H1 (cell line): Measurements from ENCODE around the gene PLIN4. TPM values are rescaled to one million over a fixed set of nuclear protein-coding genes. Genes with fewer than 3 reads are reported as not detected.

Experiments
- CTCF ChIA-PET: fragments of 300-600 bp; sonication (Branson Sonifier 250); formaldehyde crosslinking; loops from one replicate; lab custom pipeline; 2021; ENCODE audit not compliant: partially characterized antibody; lab: Charles Lee
- POLR2A ChIA-PET: fragments of 300-600 bp; sonication (Branson Sonifier 250); formaldehyde crosslinking; loops from one replicate; lab custom pipeline; 2021; ENCODE audit warnings: inconsistent platforms; ENCODE audit not compliant: partially characterized antibody; lab: Charles Lee
- DNase-seq, 2 experiments: peaks; one replicate each; pipeline versions ENCODE4 v3.0.0 to v3.0.0-alpha.2; 2010 to 2022; ENCODE audit warnings: low spot score in 2 of 2, low read depth in 1 of 2, mixed read lengths in 1 of 2
- FAIRE-seq: peaks from 2 replicates; lab custom pipeline; 2011; peaks lifted over from hg19 to GRCh38; lab: Jason Lieb, UNC
- H2AFZ ChIP-seq: 2 replicates; pipeline ENCODE4 v1.8.1; 2012; ENCODE audit warnings: low read length, inconsistent platforms
- H2AK5ac ChIP-seq: 2 replicates; pipeline ENCODE4 v1.6.1; 2013; ENCODE audit warnings: low read depth, low read length
- H2BK120ac ChIP-seq: replicated peaks from 2 replicates; pipeline ENCODE3; 2013; ENCODE audit warnings: low read depth, low read length, inconsistent platforms
- H2BK12ac ChIP-seq: 2 replicates; pipeline ENCODE4 v1.6.1; 2013; ENCODE audit warnings: low read depth, low read length
- H2BK15ac ChIP-seq: 2 replicates; pipeline ENCODE4 v1.6.1; 2013; ENCODE audit warnings: low read length
- H2BK20ac ChIP-seq: 2 replicates; pipeline ENCODE4 v1.6.1; 2013; ENCODE audit warnings: low read length
- H2BK5ac ChIP-seq: 2 replicates; pipeline ENCODE4 v1.6.1; 2013; ENCODE audit warnings: low read depth, low read length
- H3K14ac ChIP-seq: 2 replicates; pipeline ENCODE4 v1.6.1; 2013; ENCODE audit warnings: inconsistent platforms; ENCODE audit not compliant: insufficient read length
- H3K18ac ChIP-seq: 2 replicates; pipeline ENCODE4 v1.6.1; 2013; ENCODE audit warnings: low read length; ENCODE audit errors: extremely low read depth
- H3K23ac ChIP-seq: 2 replicates; pipeline ENCODE4 v1.6.1; 2013; ENCODE audit warnings: inconsistent platforms; ENCODE audit not compliant: insufficient read length
- H3K23me2 ChIP-seq: 2 replicates; pipeline ENCODE4 v1.6.1; 2013; ENCODE audit warnings: low read depth, low read length
- H3K27ac ChIP-seq: 2 replicates; pipeline ENCODE4 v1.6.1; 2011; ENCODE audit warnings: low read depth, low read length, inconsistent platforms
- H3K27me3 ChIP-seq, 4 experiments: replicated peaks in 1 of 4; 1 replicate in 1 of 4; 2 replicates in 3 of 4; pipeline versions ENCODE4 v1.6.1 to v1.8.1; 2011 to 2013; ENCODE audit warnings: low read length in 3 of 4, mild to moderate bottlenecking in 3 of 4, inconsistent platforms in 2 of 4, mixed read lengths in 2 of 4, moderate library complexity in 1 of 4; ENCODE audit not compliant: control insufficient read depth in 3 of 4, insufficient read depth in 3 of 4; ENCODE audit errors: extremely low read depth in 1 of 4
- H3K36me3 ChIP-seq, 4 experiments: 2 replicates each; pipeline versions ENCODE4 v1.6.1 to v1.8.1; 2011 to 2013; ENCODE audit warnings: mild to moderate bottlenecking in 4 of 4, low read length in 3 of 4, moderate library complexity in 2 of 4, control low read depth in 1 of 4, inconsistent platforms in 1 of 4; ENCODE audit not compliant: insufficient read depth in 4 of 4, control insufficient read depth in 2 of 4
- H3K4ac ChIP-seq: replicated peaks from 2 replicates; pipeline ENCODE3; 2013; ENCODE audit warnings: low read length, low read depth, mixed read lengths, inconsistent platforms; ENCODE audit not compliant: insufficient read length
- H3K4me1 ChIP-seq, 4 experiments: replicated peaks in 1 of 4; 1 replicate in 1 of 4; 2 replicates in 3 of 4; pipeline versions ENCODE4 v1.6.1 to v1.8.1; 2011 to 2013; ENCODE audit warnings: low read length in 3 of 4, inconsistent platforms in 2 of 4, mixed read lengths in 1 of 4; ENCODE audit not compliant: insufficient read depth in 4 of 4, control insufficient read depth in 3 of 4
- H3K4me2 ChIP-seq, 2 experiments: 2 replicates each; pipeline versions ENCODE4 v1.6.1 to v1.8.1; 2011 to 2013; ENCODE audit warnings: low read depth in 2 of 2, low read length in 2 of 2, control low read depth in 1 of 2, inconsistent platforms in 1 of 2, mild to moderate bottlenecking in 1 of 2; ENCODE audit not compliant: insufficient read depth in 1 of 2
- H3K4me3 ChIP-seq, 4 experiments: fragments of 200-600, 300-600 bp in 1 of 4; sonication (generic), shearing (Covaris generic), sonication (Bioruptor Twin) in 1 of 4; 2 replicates each; pipeline versions ENCODE4 v1.5.1 to v1.8.1; 2011 to 2016; ENCODE audit warnings: low read length in 4 of 4, low read depth in 3 of 4, control low read depth in 2 of 4, inconsistent platforms in 2 of 4, mild to moderate bottlenecking in 2 of 4, mixed read lengths in 1 of 4, moderate library complexity in 1 of 4; ENCODE audit not compliant: insufficient read depth in 2 of 4; ENCODE audit errors: extremely low read depth in 1 of 4
- H3K56ac ChIP-seq: replicated peaks from 2 replicates; pipeline ENCODE3; 2013; ENCODE audit warnings: low read depth, mild to moderate bottlenecking, mixed read lengths, low read length, inconsistent platforms; ENCODE audit not compliant: insufficient read length
- H3K79me1 ChIP-seq: 2 replicates; pipeline ENCODE4 v1.6.1; 2013; ENCODE audit warnings: low read depth, low read length, control low read depth
- H3K79me2 ChIP-seq, 2 experiments: 2 replicates each; pipeline versions ENCODE4 v1.6.1 to v1.8.1; 2012 to 2013; ENCODE audit warnings: low read length in 2 of 2, mild to moderate bottlenecking in 2 of 2, inconsistent platforms in 1 of 2; ENCODE audit not compliant: insufficient read depth in 2 of 2, control insufficient read depth in 1 of 2
- H3K9ac ChIP-seq, 4 experiments: replicated peaks in 1 of 4; 1 replicate in 1 of 4; 2 replicates in 3 of 4; pipeline versions ENCODE4 v1.6.1 to v1.8.1; 2011 to 2013; ENCODE audit warnings: low read depth in 3 of 4, low read length in 3 of 4, control low read depth in 2 of 4, mild to moderate bottlenecking in 2 of 4, moderate library complexity in 2 of 4, inconsistent platforms in 1 of 4; ENCODE audit errors: extremely low read depth in 1 of 4
- H3K9me3 ChIP-seq, 2 experiments: 2 replicates each; pipeline versions ENCODE4 v1.6.1 to v1.8.1; 2012 to 2013; ENCODE audit warnings: mild to moderate bottlenecking in 2 of 2, moderate library complexity in 2 of 2, control low read depth in 1 of 2, inconsistent platforms in 1 of 2, low read depth in 1 of 2, low read length in 1 of 2, mixed read lengths in 1 of 2; ENCODE audit not compliant: insufficient read depth in 2 of 2
- H4K20me1 ChIP-seq, 2 experiments: replicated peaks in 1 of 2; 2 replicates each; pipeline versions ENCODE3 to v1.8.1; 2011 to 2013; ENCODE audit warnings: inconsistent platforms in 2 of 2, low read length in 2 of 2, mild to moderate bottlenecking in 1 of 2; ENCODE audit not compliant: insufficient read depth in 2 of 2, control insufficient read depth in 1 of 2
- H4K5ac ChIP-seq: 2 replicates; pipeline ENCODE4 v1.6.1; 2013; ENCODE audit warnings: low read length, low read depth, mixed read lengths, inconsistent platforms; ENCODE audit not compliant: insufficient read length
- H4K8ac ChIP-seq: 2 replicates; pipeline ENCODE4 v1.8.0; 2013; ENCODE audit warnings: mild to moderate bottlenecking, moderate library complexity, low read length, inconsistent platforms; ENCODE audit not compliant: insufficient read depth; ENCODE audit errors: extremely low read depth
- H4K91ac ChIP-seq: replicated peaks from 2 replicates; pipeline ENCODE3; 2013; ENCODE audit warnings: low read length, mixed read lengths, inconsistent platforms; ENCODE audit not compliant: insufficient read length
- ATF2 ChIP-seq: IDR thresholded peaks from 2 replicates; pipeline ENCODE4 v1.6.1; 2012; ENCODE audit warnings: low read length, inconsistent platforms
- BRCA1 ChIP-seq: IDR thresholded peaks from 2 replicates; pipeline ENCODE4 v1.6.1; 2012; ENCODE audit warnings: low read depth, low read length, improper control_type of control experiment
- CHD2 ChIP-seq: IDR thresholded peaks from 2 replicates; pipeline ENCODE4 v1.6.1; 2012; ENCODE audit warnings: low read length, improper control_type of control experiment
- CREB1 ChIP-seq: IDR thresholded peaks from 2 replicates; pipeline ENCODE4 v1.6.1; 2012; ENCODE audit warnings: inconsistent platforms
- CTBP2 ChIP-seq: IDR thresholded peaks from 2 replicates; pipeline ENCODE4 v1.7.0; 2011; ENCODE audit warnings: borderline replicate concordance, mild to moderate bottlenecking, moderate library complexity, mixed read lengths, low read length; ENCODE audit not compliant: insufficient read depth, insufficient read length
- EP300 ChIP-seq, 2 experiments: IDR thresholded peaks; 1 replicate in 1 of 2; 2 replicates in 1 of 2; pipeline ENCODE4 v1.6.1; 2011 to 2012; ENCODE audit warnings: low read depth in 2 of 2, low read length in 2 of 2, mild to moderate bottlenecking in 2 of 2, borderline replicate concordance in 1 of 2, inconsistent platforms in 1 of 2, moderate library complexity in 1 of 2
- RAD21 ChIP-seq, 2 experiments: IDR thresholded peaks in 1 of 2; conservative IDR thresholded peaks in 1 of 2; 2 replicates each; pipeline ENCODE4 v1.6.1; 2011; ENCODE audit warnings: low read depth in 2 of 2, low read length in 2 of 2, improper control_type of control experiment in 1 of 2, inconsistent platforms in 1 of 2, mild to moderate bottlenecking in 1 of 2, moderate library complexity in 1 of 2
- SIX5 ChIP-seq: IDR thresholded peaks from 2 replicates; pipeline ENCODE4 v1.6.1; 2011; ENCODE audit warnings: mild to moderate bottlenecking, low read depth, low read length
- SP4 ChIP-seq: IDR thresholded peaks from 2 replicates; pipeline ENCODE4 v1.6.1; 2012; ENCODE audit warnings: low read length, inconsistent platforms
- WGBS, 2 experiments: shearing (Covaris generic) in 1 of 2; methylation state at CpG; one replicate each; pipeline versions ENCODE4 v1.1.6 to v1.1.7; 2013 to 2015; ENCODE audit warnings: low lambda C conversion rate in 2 of 2, mixed read lengths in 2 of 2, inconsistent platforms in 1 of 2, low coverage in 1 of 2, missing lambda C conversion rate in 1 of 2; ENCODE audit not compliant: insufficient replicate concordance in 2 of 2, insufficient coverage in 1 of 2, insufficient read length in 1 of 2; ENCODE audit errors: extremely low coverage in 1 of 2, missing lambda C conversion rate in 1 of 2; 5-methylcytosine and 5-hydroxymethylcytosine counted together
- polyA plus RNA-seq, 7 experiments: library from polyadenylated mRNA; depleted of rRNA in 3 of 7; stranded (reverse) in 5 of 7; unstranded in 2 of 7; fragments of >200 nt in 5 of 7; fragments of 200-250 nt in 2 of 7; gene quantifications; 1 replicate in 5 of 7; 2 replicates in 1 of 7; 4 replicates in 1 of 7; pipeline versions ENCODE4 v1.2.1 to v1.2.3, GENCODE V29; 2011 to 2013; ENCODE audit warnings: missing spikeins in 2 of 7, mixed read lengths in 2 of 7
- total RNA-seq: library from RNA; stranded (reverse); fragmentation: NEBNext Ultra II Directional; extraction: Animal tissue kit (Norgen Biotek cat#: 25700); gene quantifications from 2 replicates; pipeline ENCODE4 v1.2.1, GENCODE V29; 2021

PLIN4 gene
- total and polyA plus RNA-seq, 2 of the 8 experiments (the other 6 are each of a cell fraction or from before 2014, with no cell fraction given), result 0.35 to 0.45 TPM

- FAIRE-seq (no peak), DNase-seq (no peak)
- Histone ChIP-seq H2BK5ac (no peak overlapping the region), H3K4ac (no peak overlapping the region), H3K9me3 (no peaks in the 10 kb centered on the region), H2BK15ac (no peak overlapping the region), H2BK20ac (no peak overlapping the region), H3K56ac (no peak overlapping the region), H3K14ac (no peak overlapping the region), H2BK12ac (no peak overlapping the region), H3K27me3 (no peaks in the 10 kb centered on the region), H3K27ac (no peak overlapping the region), H4K20me1 (peaks cover 11 to 14% of the 10 kb centered on the region in 2 experiments), H4K5ac (no peak overlapping the region), H4K8ac (peak overlapping the region; percentile 14; the same call in 1 of the 2 replicates), H3K18ac (no peak overlapping the region), H3K9ac (no peak overlapping the region), H3K36me3 (peaks cover 0 to 2% (median 0%) of the 10 kb centered on the region in 4 experiments; a peak in 1 of 8 replicates), H3K23me2 (peaks cover 5% of the 10 kb centered on the region; the same call in 1 of the 2 replicates), H4K91ac (no peak overlapping the region), H2AFZ (no peak overlapping the region), H3K79me1 (no peaks in the 10 kb centered on the region; the same call in 1 of the 2 replicates), H3K79me2 (peaks cover 0 to 5% of the 10 kb centered on the region in 2 experiments; a peak in 1 of 4 replicates), H3K4me1 (peaks cover 0 to 5% (median 2%) of the 10 kb centered on the region in 4 experiments; a peak in 4 of 7 replicates), H3K4me2 (no peak overlapping the region), H2AK5ac (no peak overlapping the region), H3K23ac (no peak overlapping the region), H2BK120ac (no peak overlapping the region), H3K4me3 (no peak overlapping the region)
- POLR2A ChIA-PET, result interaction anchor here (0.8 to 58.1 kb wide), 7 partner anchors 12 to 170 kb away, joined by 3 to 1590 read pairs (median 3); partner anchors contain the start of genes CHAF1A and SH3GL1
- WGBS, 2 experiments, result 89% methylated on average over 31 of the region's 34 CpGs; no CpG with 5 or more reads in 1 of the 2 experiments
- CTCF ChIA-PET, result interaction anchor here (0.6 to 6.9 kb wide), 10 partner anchors 10 to 201 kb away, joined by 3 to 34 read pairs (median 4); no protein-coding TSS in a partner anchor
- TF ChIP-seq EP300 (IDR thresholded peaks at IDR 0.05; ENCODE audit: borderline replicate concordance in 1 of 2, low read depth in 2 of 2, low read length in 2 of 2), result no peak
- no peak for TF ChIP-seq BRCA1
- no peak for TF ChIP-seq RAD21 (IDR thresholded peaks at IDR 0.05 in 1 of 2, conservative IDR thresholded peaks at IDR 0.05 in 1 of 2; ENCODE audit: low read depth in 2 of 2, low read length in 2 of 2)
- TF ChIP-seq CTBP2, result no peak
- no peak for TF ChIP-seq ATF2
- no peak for TF ChIP-seq SIX5
- TF ChIP-seq SP4, result no peak
- TF ChIP-seq CHD2, result no peak
- no peak for TF ChIP-seq CREB1
These were observed 64.8 kb downstream of the PLIN4 start for GRCh38 chr19:4453232-4454179.
